T-helper 2 cell treated with Interferon-gamma antibody and Interleukin-4, amounts not matched to agents 100 ng/mL and 5 ng/mL, for 36 hours (primary cell): ENCODE data around the gene KLHL36. TPM values are rescaled to one million over a fixed set of nuclear protein-coding genes. Genes with fewer than 3 reads are reported as not detected.
"Not testable (repeated sequence)": the region's sequence is repeated elsewhere in the genome, so short reads cannot be mapped to it uniquely, and the experiment has no call there.

Experiments used
- intact Hi-C: fragments of 100-400 bp; cut with micrococcal nuclease; formaldehyde crosslinking; loops from one replicate; pipeline ENCODE4 v1.15.1; 2023
- total RNA-seq: library from RNA; stranded (reverse); gene quantifications from 2 replicates; pipeline ENCODE4 v1.2.3, GENCODE V29; 2022

The KLHL36 gene
- total RNA-seq, 1 donor from 2014 or later = 37.2 TPM

DNA sequence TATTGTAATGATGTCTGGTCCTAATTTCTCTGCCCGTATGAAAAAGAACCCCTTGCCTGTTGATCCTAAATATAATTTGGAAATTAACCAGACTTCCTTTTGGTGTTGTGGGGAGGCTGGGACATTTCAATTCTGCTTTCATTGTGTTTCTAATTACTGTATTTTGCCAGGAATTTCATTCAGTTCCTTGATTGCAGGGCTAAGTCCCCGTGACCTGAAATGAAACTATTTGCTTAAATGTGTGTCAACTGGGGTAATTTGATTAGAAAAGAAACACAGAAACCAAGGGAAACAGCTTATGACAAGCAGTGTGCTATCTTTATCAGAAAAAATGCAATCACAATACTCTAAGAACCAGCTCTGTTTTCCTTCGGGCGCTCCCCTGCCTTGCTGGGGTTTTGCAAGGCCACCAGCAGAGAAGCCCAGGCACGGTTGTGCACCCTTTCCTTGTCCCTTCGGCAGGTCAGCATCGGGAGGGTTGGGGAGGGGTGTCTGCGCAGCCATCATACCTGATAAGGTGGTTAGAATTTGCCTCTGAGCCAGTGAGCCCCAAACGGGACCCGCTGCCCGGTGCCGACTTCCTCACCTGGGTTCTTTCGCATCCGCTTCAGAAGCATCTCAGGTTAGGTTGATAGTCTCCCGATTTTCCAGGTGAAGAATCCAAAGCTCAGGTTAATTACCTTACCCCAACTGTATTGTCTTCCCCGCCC, 19.4 kb downstream of the KLHL36 start:
- intact Hi-C loops = no loop called here

DNA sequence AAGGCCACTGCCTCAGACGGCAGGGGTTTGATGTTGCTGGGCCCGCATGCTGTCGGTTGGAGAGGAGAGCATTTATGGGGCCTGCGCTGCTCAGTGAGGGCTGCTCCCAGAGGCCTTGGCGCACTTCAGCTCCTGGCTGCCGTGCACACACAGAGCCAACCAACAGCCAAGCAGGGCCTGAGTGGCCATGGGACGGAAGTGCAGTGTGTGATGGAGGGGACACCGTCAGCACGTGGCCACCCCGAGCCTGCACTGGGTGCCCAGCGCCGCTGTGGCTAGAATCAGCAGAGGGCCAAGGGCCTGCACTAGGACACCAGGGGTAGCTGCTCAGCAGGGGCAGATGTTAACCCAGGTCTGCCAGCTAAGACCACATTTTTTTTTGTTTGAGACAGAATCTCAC, 21.8 kb downstream of the KLHL36 start:
- intact Hi-C loops = no loop called here

DNA sequence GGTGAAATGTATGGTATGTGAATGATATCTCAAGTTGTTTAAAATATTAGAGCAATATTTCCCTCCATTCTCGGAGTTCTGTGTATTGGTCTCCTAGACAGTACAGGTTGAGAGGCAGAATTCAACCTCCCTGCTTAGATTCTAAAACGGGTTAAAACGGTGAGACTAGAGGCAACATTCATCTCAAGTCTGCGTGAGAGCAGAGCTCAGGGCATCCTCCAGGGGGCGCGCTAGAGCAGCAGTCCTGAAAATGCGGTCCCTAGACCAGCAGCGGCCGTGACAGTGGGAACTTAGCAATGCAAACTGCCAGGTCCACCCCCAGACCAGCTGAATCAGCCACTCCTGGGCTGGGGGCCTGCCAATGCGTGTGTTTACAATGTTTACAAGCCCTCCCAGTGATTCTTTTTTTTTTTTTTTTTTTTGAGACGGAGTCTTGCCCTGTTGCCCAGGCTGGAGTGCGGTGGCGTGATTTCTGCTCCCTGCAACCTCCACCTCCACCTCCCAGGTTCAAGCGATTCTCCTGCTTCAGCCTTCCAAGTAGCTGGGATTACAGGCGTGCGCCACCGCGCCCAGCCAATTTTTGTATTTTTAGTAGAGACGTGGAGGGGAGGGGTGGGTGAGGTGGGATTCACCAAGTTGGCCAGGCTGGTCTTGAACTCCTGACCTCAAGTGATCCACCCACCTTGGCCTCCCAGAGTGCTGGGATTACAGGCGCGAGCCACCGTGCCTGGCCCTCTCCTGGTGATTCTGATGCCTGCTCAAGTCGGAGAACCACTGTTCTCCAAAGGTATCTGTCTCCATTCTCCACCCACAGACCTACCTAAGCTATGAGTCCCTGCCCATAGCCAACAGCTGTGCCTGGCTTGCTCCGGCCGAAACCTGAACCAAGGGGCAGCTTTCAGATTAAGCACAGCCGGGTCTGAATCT, 24.2 kb downstream of the KLHL36 start:
- intact Hi-C loops = loop anchor here (1.0 kb wide), 2 partner anchors 54 to 66 kb away; no protein-coding TSS in a partner anchor

DNA sequence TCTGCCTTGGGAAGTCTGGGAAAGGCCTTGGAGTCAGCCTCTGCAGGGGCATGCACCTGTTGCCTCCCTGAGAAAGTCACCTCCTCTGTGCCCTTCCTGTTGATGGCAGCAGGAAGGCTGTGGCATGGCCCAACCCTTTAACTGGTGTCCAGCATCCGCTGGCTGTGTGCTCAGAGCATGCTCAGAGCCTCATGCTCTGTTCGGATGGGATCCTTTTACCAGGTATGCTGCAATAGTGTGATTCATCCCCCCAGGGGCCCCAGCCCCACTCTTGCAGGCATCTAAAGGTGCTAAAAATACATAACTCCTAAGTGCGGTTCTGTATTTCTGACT, 24.9 kb downstream of the KLHL36 start:
- intact Hi-C loops = no loop called here

DNA sequence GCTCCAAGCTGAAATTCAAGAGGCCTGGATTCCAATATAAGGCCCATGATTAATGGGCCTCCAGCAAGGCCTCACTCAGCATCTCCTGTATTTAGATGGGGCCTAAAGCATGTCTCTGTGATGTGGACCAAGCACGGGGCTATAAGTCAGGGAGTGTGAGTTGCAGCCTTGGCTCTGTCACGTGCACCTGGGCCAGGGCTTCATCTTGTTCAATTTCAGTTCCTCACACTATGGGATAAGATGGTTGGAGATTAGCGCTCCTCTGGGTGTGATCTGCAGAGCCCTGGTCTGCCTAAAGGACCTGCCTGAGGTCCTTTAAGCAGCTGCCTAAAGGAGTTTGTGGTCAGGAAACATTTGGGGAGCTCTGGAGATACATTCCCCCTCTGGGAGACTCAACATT, 25.2 kb downstream of the KLHL36 start:
- intact Hi-C loops = no loop called here

DNA sequence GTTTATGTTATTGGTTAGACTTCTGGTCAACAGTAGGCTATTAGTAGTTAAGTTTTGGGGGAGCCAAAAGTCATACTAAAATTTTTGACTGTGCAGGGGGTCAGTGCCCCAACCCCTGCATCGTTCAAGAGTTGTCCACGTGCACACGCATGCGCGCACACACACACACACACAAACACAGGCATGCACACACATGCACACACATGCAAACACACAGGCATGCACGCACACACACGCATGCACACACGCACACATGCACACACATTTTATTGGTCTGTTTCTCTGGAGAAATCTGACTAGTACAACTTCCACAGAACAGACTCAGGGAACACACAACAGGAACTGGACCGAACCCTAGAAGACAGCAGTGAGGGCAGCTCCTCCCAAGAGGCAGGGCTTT, 27.1 kb downstream of the KLHL36 start:
- intact Hi-C loops = no loop called here

DNA sequence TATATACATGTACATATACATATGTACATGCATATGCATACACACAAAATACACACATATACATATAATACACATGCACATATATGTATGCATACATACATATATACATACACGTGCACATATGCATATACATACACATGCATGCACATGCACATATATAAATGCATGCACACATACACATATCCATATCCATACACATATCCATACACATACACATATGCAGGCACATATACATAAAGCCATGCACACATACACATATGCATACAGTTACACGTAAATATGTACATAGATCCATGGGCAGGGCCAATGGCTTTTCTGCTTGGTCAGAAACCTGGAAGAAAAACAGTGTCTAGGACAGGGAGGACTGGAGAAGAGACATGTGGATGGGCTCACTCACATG, 27.6 kb downstream of the KLHL36 start:
- intact Hi-C loops = no loop called here

DNA sequence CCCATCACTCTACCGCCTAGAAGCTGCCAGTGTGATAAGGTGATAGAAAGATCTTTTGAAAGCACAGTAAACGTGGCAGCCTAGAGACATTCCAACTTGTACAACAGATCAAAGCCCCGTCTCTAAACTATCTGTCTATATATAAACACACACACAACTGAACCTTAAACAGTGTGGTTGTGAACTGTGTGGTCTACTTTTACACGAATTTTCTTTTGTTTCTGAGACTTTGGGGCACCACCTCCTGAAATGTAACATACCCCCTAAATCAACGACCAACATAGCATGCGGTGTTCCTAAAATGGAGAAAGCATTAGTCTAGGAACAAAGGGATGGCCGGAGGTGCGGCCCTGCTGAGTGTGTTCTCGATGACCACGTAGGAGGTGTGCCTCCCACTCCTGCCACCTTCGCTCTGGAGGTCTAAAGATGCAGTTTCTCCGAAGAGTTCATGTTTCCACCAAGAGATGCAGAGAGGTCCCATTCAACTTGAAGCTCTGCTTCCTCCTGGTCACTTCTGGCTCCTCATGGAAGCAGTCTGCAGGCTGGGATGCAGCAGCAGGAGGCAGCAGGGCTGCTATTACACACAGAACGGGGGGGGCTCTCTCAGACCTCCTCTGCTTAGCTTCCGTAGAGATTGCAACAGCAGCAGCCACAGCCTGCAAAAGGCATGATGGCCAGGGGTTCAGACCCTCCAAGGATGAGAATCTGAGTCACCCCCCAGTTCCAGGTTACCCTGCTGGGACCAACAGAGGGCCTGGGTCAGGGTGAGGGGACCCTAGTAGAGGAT, 28.9 kb downstream of the KLHL36 start:
- intact Hi-C loops = no loop called here

DNA sequence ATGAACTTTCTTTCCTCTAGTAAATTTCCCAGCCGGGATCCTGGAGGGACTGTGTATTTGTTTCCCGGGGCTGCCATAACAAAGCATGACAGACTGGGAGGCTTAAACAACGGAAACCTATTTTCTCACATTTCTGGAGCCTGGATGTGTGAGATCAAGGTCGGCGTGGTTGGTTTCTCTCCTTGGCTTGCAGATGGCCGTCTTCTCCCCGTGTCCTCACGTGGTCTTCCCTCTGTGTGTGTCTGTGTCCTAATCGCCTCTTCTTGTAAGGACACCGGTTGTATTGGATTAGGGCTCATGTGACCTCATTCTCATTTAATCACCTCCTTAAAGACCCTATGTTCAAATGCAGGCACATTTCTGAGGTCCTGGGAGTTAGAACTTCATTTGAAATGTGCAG, 29.5 kb downstream of the KLHL36 start:
- intact Hi-C loops = no loop called here

DNA sequence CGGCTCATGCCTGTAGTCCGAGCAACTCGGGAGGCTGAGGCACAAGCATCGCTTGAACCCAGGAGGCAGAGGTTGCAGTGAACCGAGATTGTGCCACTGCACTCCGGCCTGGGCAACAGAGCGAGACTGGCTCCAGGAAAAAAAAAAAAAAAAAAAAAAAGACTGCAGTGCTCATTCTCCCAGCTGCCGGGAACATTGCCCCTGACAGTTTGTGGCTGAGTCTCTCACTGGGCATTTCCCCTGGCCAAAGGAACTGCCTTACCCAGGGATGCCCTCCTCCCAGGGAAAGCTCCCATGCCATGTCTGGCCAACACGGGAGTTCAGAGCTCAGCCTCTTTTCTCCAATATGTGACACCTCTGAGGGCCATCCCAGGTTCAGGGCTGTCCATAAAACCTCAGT, 30.2 kb downstream of the KLHL36 start:
- intact Hi-C loops = no loop called here

DNA sequence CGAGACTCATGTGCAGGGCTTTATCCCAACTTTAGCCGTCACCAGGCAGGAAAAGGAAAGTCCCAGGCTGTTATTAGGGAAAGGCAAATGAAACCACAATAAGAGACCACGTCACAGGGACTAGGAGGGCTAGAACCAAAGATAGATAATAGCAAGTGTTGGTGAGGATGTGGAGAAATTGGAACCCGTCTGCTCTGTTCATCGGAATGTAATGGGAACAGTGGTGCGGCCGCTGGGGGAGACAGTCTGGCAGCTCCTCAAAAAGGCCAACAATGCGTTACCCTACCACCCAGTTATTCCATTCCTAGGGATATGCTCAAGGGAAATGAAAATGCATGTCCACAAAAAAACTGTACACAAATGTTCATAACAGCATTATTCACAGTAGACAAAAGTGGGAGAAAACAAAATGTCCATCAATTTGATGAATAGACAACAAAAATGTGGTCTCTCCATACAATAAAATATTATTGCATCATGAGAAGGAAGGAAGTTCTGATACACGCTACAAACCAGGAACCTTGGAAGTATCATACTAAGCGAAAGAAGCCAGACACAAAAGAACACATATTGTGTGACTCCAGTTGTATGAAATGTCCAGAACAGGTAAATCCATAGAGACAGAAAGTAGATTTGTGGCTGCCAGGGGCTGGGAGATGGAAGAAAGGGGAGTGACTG, 32.0 kb downstream of the KLHL36 start:
- intact Hi-C loops = no loop called here

DNA sequence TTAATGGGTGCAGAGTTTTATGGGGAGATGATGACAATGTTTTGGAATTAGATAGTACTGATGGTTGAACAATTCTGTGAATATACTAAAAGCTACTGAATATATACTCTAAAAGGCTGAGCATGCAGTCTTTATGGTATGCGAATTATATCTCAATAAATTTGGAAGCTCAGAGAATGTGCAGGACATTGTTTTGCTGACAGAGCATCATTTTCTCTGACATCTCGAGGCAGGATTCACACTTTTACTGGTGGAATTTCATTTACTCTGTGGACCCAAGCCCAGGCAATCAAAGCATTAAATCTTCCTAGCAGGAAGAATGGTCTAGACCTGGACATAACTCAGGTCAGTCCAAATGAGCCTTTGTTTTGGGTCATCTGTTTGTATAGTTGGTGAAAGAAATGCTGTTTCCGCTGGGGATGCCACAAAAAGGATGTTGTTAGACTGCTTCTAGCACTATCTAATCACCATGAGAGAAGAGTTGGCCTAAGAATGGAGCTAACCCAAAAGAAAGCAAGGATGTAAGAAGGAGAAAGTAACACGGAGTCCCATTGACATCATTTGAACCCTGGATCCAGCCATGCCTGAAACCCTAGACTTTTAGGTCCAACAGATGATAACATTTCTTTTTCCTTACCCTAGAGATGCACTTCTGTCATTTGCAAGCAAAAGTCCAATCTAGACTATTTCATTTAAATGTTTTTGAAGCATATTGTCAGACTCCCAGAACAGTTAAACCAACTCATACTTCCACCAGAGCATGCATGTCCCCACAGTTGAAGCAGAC, 32.7 kb downstream of the KLHL36 start:
- intact Hi-C loops = no loop called here

DNA sequence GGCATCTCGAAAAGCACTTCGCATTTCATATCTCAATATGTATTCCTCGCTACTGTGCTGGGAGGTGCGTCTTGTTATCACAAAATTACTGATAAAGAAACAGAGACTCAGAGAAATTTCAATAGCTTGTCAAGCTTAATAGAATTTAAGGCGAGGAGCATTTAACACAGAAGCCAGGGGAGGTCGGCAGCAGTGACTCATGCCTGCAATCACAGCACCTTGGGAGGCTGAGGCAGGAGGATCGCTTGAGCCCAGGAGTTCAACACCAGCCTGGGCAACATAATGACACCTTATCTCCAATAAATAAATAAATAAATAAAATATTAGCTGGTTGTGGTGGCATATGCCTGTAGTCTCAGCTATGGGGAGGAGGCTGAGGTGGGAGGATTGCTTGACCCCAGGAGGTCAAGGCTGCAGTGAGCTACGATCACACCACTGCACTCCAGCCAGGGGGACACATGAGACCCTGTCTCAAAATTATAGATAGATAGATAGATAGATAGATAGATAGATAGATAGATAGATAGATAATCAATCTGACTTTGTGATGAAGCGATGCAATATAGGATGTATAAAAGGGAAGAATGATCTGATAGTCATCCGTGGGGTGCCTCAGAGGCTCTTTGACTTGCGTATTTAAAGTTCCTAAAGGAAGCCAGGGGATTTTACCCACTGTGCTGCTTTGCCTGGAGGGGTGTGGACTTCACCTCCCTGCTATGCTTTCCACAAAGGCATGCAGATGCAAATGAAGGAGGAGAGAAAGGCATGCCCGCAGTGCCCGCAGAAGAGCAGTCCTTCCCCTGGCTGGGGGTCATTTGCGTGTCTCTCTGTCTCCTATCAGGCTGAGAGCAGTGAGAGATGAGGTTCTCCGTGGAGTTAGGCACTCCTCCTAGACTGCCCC, 35.6 kb downstream of the KLHL36 start:
- intact Hi-C loops = no loop called here

DNA sequence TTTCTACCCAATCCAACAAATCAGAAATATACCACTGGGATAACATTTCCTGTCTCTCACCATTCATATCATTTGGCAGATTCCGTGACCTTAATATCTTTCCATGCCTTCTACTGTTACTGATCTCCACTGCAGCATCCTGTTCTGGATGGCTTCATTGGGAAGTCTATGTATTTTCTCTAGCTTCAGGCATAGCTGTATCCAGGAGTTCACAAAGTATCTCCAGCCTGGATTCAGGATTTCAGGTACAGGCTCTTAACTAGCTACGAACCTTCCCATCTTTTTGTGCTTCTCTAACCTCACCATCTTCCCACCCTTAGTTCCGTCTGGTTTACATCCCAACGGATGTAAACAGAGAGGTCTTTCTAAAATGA, 36.3 kb downstream of the KLHL36 start:
- intact Hi-C loops = no loop called here

DNA sequence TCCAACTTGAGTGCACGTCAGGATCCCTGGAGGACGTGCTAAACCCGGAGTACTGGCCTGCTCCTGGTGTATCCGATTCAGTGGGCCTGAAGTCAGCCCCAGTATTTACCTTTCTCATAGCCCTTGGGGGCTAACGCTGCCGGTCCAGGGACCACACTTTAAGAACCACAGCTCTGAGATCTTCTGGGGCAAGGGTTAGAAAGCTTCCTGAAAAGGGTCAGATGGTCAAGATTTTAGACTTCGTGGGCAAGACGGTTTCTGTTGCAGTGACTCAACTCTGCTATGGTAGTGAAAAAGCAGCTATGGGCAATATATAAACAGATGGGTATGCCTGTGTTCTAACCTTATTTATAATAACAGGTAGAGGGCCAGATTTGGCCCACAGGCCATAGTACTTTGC, 36.9 kb downstream of the KLHL36 start:
- intact Hi-C loops = no loop called here

DNA sequence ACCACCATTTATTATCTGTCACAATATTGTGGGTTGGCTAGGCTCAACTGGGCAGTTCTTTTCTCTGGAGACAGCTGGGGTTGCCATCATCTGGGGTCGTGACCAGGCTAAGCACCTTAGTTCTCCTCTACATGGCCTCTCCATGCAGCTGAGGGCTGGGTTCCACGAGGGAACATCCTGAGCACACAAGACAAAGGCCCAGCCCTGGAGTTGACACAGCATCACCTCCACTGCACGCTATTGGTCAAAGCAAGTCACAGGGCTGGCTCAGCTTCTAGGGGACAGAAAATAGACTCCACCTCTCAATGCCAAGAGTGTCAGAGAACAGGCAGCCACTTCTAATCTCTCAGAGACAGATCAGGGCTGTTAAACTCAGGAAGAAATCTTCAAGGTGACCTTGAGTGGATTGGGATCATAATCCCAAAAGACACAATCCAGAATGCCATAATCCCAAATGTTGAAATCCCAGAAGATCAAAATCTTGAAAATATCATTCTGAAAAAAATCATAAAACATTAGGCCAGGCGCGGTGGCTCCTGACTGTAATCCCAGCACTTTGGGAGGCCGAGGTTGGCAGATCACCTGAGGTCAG, 38.5 kb downstream of the KLHL36 start:
- intact Hi-C loops = no loop called here

DNA sequence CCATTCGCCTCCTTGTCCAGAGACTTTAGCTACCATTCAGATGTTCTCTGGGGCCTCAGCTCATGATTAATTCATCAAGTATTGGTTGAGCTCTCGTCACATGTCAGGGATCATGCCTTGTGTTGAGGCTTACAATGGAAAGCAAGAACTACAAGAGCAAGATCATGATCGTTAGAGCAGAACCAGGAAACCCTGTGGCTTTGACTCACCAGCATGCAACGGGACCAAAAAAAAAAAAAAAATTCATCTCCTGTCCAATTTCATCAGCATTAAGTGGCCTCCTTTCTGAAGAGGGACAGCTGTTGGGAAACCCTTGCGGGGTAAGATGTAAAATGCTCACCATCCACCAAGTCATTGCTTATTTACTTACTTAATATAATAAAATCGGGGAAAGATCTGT, 39.4 kb downstream of the KLHL36 start:
- intact Hi-C loops = no loop called here

DNA sequence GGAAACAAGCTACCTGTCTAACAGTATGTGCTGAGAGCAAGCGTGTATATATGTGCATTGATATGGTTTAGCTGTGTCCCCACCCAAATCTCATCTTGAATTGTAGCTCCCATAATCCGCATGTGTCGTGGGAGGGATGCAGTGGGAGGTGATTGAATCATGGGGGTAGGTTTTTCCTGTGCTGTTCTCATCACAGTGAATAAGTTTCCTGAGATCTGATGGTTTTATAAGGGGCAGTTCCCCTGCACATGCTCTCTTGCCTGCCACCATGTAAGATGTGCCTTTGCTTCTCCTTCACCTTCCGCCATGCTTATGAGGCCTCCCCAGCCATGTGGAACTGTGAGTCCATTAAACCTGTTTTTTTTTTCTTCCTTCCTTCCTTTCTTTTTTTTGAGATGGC, 39.9 kb downstream of the KLHL36 start:
- intact Hi-C loops = not testable (repeated sequence)

DNA sequence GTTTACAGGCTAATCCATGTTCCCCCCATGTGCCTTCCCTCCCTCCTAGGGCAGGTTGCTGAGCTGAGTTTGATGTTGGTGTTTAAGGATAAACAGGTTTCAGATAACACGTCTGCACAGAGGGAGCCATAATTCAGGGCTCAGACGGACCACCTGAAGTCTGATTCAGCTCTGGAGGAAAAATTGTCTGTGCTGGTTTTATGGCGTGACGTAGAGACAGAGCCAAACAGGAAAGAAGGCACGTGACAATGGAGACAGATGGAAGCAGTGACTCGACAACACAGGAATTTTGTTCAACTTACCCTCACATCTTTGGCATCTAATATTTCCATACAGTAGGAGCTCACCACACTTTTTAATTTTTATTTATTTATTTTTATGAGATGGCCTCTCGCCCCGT, 40.8 kb downstream of the KLHL36 start:
- intact Hi-C loops = no loop called here
